HUDEP-2 (cell line): ENCODE results near the gene CHCHD4.
"Not testable (repeated sequence)": the region's sequence is repeated elsewhere in the genome, so short reads cannot be mapped to it uniquely, and the experiment has no call there.

Source experiments
- DNase-seq, 76 experiments: peaks; one replicate each; lab custom pipeline; 2025; ENCODE audit not compliant: unreplicated experiment in 76 of 76; lab: John Stamatoyannopoulos, UW

Gene CHCHD4

DNA sequence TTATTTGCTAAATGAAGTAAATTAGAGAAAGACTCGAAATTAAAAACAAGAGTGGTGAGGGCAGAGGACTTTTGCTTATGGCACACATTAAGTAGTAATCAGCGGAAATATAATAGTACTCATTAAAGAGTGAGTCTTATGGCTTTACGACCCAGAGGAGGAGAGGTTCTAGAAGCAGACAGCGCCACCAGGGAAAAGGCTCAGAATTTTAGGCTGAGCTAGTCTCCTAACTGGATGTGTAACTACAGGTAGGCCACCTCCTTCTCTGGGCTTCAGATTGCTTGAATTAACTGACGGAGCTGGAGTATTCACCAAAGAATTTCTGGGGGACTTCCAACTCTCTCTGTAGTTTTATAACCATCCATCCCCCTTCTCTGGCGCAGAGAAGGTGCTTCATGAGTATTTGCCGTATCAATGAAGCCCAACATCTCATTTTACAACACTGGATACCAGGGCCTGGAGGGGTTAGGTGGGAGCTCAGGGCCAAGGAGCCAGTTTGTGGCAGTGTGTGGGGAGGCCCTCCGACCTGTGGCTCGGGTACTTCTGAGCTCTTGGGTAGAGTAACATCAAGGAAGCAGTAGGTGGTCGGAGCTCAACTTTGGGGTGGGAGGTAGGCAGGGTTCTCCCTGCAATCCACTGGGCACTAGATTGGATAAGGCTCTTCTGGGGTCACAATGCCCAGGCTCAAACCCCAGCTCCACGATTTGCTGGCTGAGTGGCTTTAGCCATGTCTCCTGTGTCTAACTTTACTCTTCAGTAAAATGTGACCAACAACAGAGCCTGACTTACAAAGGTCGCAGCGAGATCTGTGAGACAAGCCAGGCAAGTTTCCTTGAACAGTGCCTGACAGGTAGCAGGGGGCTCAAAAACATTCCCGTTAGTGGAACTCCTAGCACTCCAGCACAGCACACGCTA is 1.1 kb downstream of the CHCHD4 start:
- DNase-seq, result no peak

DNA sequence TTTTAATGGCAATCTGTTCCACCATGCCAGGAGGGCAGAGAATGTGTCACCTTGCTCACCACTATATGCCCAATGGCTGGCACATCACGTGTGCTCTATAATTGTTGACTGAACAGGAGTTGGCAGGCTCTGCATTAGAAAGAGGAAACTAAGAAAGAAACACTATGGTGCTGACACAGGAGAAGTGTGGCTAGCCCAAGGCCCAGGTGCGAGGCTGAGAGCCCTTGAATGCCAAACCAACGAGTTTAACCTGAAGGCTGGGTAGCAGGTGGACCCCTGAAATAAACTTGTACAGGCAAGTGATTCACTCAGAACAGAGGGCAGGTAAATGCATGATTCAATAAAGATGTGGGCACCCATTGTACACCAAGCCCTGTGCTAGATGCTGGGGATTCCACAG is 2.4 kb downstream of the CHCHD4 start:
- peak in 1 of 76 experiments; percentile 4 for DNase-seq

DNA sequence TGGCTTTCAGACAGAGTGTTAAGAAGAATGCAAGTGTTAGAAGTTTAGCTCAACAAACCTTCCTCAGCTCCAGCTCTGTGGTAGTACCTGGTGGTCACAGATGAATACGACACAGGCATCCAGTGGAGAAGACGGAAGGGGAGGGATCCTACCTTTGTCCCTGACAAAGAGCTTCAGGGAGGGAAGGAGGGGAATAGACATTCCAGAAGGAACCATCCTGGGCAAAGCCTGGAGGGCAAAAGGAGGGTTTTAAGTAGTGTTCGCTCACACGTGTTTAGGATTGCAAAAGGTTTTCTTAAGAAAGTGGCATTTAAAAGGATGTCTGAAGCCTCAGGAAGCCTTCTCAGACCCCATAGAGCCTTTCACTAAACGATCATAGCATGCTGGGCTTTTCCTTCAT is 2.8 kb downstream of the CHCHD4 start:
- no peak for DNase-seq

DNA sequence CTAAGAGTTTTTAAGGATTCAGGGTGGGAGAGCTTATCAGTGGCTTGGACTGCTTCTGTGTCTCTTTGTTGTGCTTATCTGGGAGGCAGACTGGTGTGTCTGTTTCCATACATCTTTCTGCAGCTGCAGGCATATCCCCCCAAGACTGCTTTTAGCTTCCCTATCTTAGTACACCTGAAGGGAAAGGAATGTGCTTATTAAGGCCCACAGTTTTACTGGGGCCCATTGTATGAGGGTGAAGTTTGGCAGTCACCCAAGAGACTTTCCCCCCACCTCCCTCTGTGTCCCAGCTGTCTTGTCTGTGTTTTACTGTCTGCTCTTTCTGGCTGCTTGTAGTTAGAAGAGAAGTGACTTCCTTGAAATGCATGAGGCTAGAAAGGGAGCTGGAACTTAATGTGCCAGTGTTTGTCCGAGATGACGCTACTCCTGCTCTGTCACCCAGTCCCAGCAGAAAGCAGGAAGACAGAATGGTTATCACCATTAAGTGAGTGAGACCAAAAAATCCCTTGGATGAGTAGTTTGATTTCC is 3.7 kb downstream of the CHCHD4 start:
- peak in 21 of 76 experiments; percentile 6 to 52 (median 19) for DNase-seq

DNA sequence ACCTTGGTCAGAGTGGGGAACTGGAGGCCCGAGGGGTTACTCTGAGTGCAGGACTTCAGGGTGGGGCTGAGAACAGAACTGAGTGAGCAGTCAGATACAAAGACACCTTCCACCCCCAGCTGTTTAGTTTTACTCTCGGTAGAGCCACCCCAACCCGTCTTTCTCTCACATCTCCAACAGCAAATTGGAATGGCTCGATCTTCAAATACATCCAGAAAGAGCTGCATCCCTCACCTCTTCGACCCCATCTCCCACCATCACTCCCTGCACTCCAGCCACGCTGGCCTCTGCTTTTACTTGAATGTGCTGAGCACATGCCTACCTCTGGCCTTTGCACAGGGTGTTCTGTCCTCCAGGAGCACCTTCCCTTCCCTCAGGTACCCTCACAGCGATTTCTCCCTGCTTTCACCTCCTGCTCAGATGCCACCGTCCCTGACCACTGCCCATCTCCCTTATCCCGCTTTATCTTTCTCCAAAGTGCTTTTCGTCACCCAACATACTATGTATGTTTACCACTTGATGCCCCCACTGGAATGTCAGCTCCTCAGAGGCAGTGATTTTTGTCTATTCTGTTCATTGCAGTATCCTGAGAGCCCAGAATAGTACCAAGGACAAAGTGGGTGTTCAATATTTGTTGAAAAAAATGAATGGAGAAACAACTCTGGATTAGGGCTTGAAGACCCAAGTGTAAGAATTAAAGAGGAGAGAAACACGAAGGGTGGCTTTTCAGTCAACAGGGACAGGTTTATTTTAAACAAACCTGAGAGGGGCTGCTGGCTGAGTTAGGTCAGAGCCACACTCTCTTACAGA is 4.4 kb downstream of the CHCHD4 start:
- no peak for DNase-seq

DNA sequence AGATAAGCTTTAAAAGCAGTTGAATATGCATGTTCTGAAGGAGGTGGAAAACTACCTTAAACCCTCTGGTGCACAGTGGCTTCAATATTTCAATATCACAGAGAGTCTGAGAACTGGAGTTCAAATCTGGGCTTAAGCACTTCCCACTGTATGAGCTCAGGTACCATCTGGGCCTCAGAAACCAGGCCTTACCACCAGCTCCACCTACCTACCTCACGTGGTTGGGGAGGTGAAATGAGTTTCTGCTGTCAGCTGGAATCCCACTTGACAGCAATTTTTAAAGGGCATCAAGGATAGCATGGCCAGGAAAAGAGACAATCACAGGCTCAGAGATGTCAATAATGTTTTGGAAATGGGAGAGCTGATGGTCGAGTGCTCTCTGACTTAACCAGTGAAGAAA is 5.0 kb downstream of the CHCHD4 start:
- no peak for DNase-seq

DNA sequence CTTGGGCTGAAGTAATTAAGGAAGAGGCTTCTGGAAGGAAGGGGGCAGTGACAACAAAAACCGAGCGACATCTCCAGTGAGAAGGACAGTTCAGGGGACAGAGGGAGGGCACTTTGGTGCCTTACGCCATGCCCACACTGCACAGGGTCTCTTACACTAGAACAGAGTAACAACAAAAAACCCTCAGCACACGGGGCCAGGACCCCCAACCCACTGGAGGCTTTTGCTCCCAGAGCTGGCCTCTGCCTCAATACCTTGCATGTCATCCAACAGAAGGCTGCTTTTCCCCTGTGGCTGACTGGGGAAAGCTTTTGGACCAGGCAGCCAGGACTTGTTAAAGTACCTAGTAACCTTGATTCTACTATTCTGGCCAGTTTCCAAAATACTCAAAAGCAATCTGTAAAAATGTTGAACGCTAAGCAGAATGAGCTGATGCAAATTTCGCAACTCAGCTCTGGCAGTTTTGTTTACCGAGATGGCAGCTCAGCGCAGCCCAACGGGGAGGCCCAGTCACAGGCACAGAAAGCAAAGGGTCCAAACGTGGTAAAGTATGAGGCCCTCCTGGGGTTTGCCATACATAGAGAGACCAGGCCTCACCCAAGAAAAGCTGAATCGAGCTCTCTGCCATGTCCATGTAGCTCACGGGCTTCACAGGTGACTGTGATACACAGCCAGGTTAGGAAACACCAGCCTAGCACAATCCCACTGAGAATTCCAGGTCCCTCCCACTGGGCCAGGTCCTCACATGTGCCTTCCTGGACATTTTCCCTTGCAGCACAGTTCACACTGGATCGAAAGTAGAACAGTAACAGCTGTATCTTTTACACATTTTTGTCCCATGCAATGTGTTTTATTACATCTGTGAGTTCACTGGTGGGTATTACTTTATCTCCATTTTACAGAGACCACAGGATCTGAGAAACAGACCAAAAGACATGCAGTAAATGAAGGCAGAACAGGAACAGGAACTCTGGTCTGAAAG is 6.0 kb downstream of the CHCHD4 start:
- no peak for DNase-seq

DNA sequence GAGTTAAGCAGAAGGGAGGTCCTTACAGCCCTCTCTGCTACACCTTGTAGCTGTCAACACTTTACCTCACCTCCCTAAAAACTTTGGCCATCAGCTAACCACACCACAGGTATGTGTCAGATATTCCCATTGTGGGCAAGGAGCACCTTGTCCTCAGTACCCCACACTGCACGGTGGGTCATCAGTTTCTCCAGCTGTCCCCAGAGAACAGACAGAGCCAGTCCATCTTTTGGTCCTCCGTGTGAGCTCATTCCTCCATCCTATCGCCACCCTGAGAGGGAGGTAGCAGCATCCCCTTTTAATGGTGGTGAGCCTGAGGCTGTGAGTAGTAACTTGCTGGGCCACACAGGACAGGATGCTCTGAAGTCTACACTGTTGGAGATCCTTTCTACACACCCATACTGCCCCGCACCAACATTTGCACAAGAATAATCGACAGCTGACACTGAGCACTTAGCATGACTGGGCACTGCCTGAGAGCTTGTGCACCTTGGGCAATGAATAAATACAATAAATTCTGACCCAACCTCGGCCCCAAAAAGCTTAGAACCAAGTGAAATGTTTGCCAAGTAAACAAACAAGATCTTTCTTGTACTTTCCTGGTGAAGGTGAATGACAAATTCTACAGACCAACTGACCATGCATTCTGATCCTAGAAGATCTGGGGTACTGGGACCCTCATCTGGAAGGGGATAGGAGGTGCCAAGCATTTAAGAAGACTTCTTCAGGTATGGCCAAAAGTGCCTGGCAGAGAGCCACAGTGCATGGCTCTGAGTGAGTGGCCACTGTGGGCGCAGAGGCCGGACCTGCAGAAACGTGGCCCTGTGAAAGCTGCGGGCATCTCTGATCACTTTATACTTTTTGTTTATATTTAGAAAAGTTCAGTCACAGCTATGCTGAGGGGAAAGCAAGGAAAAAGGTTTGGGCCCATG is 6.9 kb downstream of the CHCHD4 start:
- no peak for DNase-seq

DNA sequence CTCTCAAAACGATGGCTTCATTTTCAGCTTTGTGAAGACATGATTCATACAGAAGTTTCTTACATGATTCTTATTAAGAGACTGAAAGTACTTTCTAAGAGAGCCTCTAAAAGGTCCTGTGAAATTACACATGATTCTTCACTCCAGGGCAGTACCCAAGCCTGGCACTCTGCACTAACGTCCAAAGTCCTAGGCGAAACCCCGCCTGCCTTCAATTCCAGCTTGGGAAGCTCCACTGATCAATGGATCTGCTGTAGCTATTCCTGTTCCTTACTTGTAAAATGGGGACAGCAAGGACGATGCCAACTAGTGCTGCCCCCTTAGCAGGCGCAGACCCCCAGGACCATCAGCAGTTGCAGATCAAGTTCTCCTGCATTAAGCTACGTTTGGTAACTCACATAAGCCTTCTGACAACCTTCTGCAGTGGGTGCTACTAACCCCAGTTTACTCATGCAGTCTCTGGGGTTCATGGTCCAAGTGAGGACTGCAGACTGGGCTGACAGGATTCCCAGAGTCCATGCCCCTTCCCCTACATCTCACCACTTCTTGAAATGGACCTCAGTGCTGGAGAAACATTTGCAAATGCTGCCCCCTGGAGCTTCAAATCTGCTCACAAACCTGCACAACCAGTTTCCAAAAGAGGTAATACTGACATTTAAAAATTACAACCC is 10.6 kb downstream of the CHCHD4 start:
- DNase-seq, result no peak

DNA sequence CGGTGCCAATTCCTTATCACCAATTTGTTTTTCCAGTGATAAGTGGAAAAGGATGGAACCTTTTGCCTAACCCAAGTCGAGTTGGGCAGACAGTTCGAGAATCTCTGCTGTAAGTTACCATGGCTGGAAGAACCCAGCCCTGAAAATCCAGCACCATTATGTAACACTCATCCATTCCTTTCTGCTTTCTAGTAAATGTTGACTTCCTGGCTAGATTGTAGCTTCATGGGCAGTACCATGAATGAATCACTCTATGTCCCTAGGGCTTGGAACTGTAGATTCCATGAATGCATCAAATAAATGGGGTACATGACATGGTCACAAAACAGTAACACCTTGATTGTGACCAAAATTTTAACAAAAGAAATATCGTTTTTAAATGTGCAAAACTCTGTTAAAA is 14.0 kb downstream of the CHCHD4 start:
- no peak for DNase-seq

DNA sequence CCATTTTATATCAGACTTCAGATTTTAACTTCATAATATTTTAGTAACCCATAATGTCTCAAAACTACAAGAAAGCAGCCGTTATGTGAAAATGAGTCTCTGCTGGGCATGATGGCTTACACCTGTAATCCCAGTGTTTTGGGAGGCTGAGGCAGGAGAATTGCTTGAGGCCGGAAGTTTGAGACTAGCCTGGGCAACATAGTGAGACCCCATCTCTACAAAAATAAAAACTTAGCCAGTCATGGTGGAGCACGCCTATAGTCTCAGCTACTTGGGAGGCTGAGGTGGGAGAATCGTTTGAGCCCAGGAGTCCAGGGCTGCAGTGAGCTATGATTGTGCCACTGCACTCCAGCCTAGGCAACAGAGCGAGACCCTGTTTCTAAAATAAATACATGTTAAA is 14.8 kb downstream of the CHCHD4 start:
- not testable (repeated sequence) for DNase-seq

DNA sequence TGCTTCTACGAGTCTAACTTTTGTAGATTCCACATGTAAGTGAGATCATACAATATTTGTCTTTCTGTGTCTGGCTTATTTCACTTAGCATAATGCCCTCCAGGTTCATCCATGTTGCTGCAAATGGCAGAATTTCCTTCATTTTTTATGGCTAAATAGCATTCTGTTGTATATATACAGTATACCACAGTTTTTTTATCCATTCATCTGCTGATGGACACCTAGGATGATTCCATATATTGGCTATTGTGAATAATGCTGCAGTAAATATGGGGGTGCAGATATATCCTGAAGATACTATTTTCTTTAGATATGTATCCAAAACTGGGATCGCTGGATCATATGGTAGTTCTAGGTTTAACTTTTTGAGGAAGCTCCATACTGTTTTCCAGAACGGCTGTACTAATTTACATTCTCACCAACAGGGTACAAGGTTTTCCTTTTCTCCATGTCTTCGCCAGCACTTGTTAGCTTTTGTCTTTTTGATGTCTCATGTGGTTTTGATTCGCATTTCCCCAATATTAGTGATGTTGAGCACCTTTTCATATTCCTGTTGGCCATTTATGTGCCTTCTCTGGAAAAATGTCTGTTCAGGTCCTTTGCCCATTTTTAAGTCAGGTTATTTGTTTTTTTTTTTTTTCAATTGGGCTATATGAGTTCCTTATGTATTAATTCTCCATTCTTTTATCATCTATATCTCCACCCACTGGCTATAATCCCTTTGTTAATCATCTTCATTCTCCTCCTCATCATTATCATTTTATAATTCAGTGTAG is 26.9 kb downstream of the CHCHD4 start:
- no peak for DNase-seq

DNA sequence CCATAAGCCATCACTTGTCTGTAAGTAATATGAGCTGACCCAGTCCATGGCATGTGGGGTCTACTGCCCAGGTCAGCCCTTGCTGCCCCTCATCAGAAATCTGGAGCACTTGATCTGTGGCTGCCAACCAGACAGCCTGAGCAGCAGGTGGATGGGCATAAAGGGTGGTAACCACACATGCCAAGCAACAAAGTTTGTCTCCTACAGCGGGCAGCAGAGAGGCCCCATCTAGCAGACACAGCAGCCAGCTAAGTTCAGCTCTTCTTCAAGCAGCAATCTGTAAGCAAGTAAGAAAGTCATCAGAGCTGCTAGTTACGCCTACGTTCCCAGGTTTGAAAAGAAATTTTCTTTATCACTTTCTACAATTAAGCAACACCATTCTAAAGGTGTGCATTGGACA is 27.9 kb downstream of the CHCHD4 start:
- no peak for DNase-seq

DNA sequence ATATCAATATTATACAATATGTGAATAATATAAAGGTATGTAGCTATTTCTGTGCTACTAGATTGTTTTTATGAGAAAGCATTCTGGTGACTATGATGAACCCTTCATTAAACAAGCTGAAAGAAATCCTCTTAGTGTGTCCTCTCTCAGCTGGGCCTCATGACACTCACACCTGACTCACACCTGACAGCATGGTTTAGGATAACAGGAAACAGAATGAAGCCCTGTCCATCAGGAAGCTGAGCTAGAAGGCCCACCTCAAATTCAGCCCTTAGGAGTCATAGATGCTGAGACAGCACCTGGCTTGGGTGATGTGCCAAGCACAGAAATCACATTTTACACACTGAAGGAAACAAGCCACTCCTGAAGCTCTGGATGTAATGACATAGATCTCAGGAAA is 30.8 kb downstream of the CHCHD4 start:
- no peak for DNase-seq

DNA sequence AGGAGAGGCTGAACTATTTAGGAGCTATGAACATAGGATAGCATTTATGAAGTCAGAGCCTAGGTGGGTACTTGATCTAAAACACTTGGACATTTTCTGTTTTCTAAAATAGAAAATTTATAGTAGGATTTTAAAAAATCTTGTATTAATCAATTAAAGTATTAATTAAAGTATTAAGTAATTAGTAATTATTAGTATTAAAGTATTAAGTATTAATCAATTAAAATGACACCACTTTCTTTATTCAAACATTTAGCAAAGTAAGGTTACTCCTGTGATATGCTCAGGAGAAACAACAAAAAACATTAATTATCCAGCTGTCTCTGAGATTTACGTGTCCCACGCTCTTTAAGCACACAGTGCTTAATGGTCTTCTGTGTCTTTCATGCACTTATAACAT is 32.2 kb downstream of the CHCHD4 start:
- DNase-seq, result no peak

DNA sequence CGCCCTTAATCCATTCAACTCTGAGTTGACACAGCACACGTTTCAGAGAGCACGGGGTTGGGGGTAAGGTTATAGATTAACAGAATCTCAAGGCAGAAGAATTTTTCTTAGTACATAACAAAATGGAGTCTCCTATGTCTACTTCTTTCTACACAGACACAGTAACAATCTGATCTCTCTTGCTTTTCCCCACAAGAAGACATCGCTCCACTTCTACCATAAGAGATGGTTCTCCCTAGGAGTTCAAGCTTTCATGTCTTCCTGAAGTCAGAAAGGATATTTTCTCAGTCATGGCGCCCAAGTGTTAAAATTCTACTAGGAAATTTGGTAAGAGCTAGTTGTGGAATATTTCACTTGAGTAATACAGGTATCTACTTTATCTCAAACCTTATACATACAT is 32.7 kb downstream of the CHCHD4 start:
- DNase-seq, result not testable (repeated sequence)

DNA sequence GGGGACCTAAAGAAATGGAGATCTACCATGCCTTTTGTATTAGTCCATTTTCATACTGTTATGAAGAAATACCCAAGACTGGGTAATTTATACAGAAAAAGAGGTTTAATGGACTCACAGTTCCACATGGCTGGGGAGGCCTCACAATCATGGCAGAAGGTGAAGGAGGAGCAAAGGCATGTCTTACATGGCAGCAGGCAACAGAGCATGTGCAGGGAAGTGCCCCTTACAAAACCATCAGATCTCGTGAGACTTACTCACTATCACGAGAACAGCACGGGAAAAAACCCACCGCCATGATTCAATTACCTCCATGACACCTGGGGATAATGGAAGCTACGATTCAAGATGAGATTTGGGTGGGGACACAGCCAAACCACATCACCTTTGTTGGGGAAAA is 37.2 kb downstream of the CHCHD4 start:
- DNase-seq, result not testable (repeated sequence)

DNA sequence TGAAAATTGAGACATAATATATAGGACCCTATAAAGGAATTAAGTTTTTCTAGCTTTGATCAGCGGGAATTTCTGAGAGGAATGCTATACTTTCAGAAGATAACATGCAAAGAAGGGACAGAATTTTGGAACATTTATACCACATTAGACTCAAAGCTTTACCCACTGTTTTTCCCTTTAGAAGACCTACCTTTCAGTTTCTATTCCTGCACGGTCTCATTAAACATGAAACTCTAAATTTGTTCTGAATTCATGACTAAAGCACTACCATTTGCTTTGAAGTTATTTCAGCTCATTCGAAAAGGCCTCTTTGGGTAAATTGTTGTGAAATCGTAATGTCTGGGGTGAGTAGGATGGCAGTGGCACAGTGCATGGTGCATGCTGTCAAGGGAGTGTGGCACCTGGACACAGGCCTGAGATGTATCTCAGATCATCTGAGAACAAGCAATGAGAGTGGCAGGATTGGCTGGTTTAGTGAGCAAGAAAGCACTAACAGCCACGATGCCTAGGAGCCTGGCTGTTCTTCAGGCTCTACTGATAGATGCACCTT is 42.5 kb downstream of the CHCHD4 start:
- no peak for DNase-seq
